HepG2 (cell line): Measurements from ENCODE around the gene SLX9. TPM values are rescaled to one million over a fixed set of nuclear protein-coding genes. Genes with fewer than 3 reads are reported as not detected.

Source experiments
- ELK4 ChIP-seq: sonication (generic); formaldehyde crosslinking; IDR thresholded peaks from 2 replicates; pipeline ENCODE4 v1.9.0; 2021; ENCODE audit warnings: missing genetic modification reagents, borderline replicate concordance
- FOXM1 ChIP-seq: sonication (generic); formaldehyde crosslinking; IDR thresholded peaks from 2 replicates; pipeline ENCODE4 v1.5.0; 2020; ENCODE audit warnings: missing genetic modification reagents
- GTF2F1 ChIP-seq: fragments of 150-350 bp; IDR thresholded peaks from 2 replicates; pipeline ENCODE4 v1.6.1; 2014; ENCODE audit warnings: low read length
- HOXD1 ChIP-seq: sonication (generic); formaldehyde crosslinking; IDR thresholded peaks from 2 replicates; pipeline ENCODE4 v1.5.0; 2020; ENCODE audit warnings: missing genetic modification reagents
- KDM5B ChIP-seq: sonication (generic); formaldehyde crosslinking; IDR thresholded peaks from 2 replicates; pipeline ENCODE4 v1.4.0; 2020; ENCODE audit warnings: missing genetic modification reagents, mild to moderate bottlenecking, borderline replicate concordance
- NFKBIZ ChIP-seq: IDR thresholded peaks from 2 replicates; pipeline ENCODE4 v1.6.1; 2018; ENCODE audit warnings: missing genetic modification reagents, missing compliant biosample characterization
- RBFOX2 ChIP-seq: fragments of 200-400 bp; formaldehyde crosslinking; IDR thresholded peaks from 2 replicates; pipeline ENCODE4 v1.6.1; 2017; ENCODE audit warnings: low read depth, mild to moderate bottlenecking, low read length
- SALL1 ChIP-seq: sonication (generic); formaldehyde crosslinking; IDR thresholded peaks from 2 replicates; pipeline ENCODE4 v1.8.0; 2022; ENCODE audit warnings: mild to moderate bottlenecking, missing genetic modification reagents
- TAF15 ChIP-seq: fragments of 200-400 bp; formaldehyde crosslinking; IDR thresholded peaks from one replicate; pipeline ENCODE4 v1.6.1; 2018; ENCODE audit warnings: mild to moderate bottlenecking, low read depth, low read length; ENCODE audit not compliant: poor library complexity, severe bottlenecking
- ZNF616 ChIP-seq: sonication (generic); formaldehyde crosslinking; IDR thresholded peaks from 2 replicates; pipeline ENCODE4 v1.5.0; 2020; ENCODE audit warnings: low read depth, mild to moderate bottlenecking, missing genetic modification reagents
- ZNF839 ChIP-seq: sonication (generic); formaldehyde crosslinking; IDR thresholded peaks from 2 replicates; pipeline ENCODE4 v1.4.0; 2020; ENCODE audit warnings: missing genetic modification reagents, mild to moderate bottlenecking, borderline replicate concordance
- polyA plus RNA-seq, 8 experiments: library from polyadenylated mRNA; depleted of rRNA in 3 of 8; stranded (reverse) in 7 of 8; unstranded in 1 of 8; fragments of >200 nt; fragmentation: Illumina TruSeq in 4 of 8; extraction: Trizol in 4 of 8; gene quantifications; 2 replicates each; pipeline versions ENCODE4 v1.2.1 to v1.2.3, GENCODE V29; 2011 to 2016; ENCODE audit warnings: low read depth in 4 of 8, missing spikeins in 1 of 8, mixed read lengths in 1 of 8; ENCODE audit not compliant: insufficient read depth in 1 of 8
- total RNA-seq, 5 experiments: library from RNA; depleted of rRNA; stranded (reverse); fragments of >200 nt; fragmentation: Illumina TruSeq; extraction: Trizol; gene quantifications; 2 replicates each; pipeline ENCODE4 v1.2.3, GENCODE V29; 2016; ENCODE audit warnings: low read depth in 1 of 5
- TF ChIP-seq, protein P1 (sequence below): sonication (generic); formaldehyde crosslinking; IDR thresholded peaks from 2 replicates; pipeline ENCODE4 v1.4.0; 2020; ENCODE audit warnings: missing genetic modification reagents
- TF ChIP-seq, protein P2 (sequence below): sonication (generic); formaldehyde crosslinking; IDR thresholded peaks from 2 replicates; pipeline ENCODE4 v1.5.0; 2020; ENCODE audit warnings: mild to moderate bottlenecking, missing genetic modification reagents
- TF ChIP-seq, protein P3 (sequence below): sonication (generic); formaldehyde crosslinking; IDR thresholded peaks from 2 replicates; pipeline ENCODE4 v1.8.1; 2023; ENCODE audit warnings: mild to moderate bottlenecking, moderate library complexity, missing genetic modification reagents
- TF ChIP-seq, protein P4 (sequence below): sonication (generic); formaldehyde crosslinking; IDR thresholded peaks from 2 replicates; pipeline ENCODE4 v1.5.0; 2020; ENCODE audit warnings: missing genetic modification reagents, mild to moderate bottlenecking, borderline replicate concordance
- TF ChIP-seq, protein P5 (sequence below): sonication (generic); formaldehyde crosslinking; conservative IDR thresholded peaks from 2 replicates; pipeline ENCODE4 v1.8.0; 2022; ENCODE audit warnings: mild to moderate bottlenecking, moderate library complexity, missing genetic modification reagents

Gene SLX9
- total and polyA plus RNA-seq, 2 of the 13 experiments (the other 11 are each of a cell fraction or from before 2014, with no cell fraction given), result 21.0 to 47.1 TPM

DNA sequence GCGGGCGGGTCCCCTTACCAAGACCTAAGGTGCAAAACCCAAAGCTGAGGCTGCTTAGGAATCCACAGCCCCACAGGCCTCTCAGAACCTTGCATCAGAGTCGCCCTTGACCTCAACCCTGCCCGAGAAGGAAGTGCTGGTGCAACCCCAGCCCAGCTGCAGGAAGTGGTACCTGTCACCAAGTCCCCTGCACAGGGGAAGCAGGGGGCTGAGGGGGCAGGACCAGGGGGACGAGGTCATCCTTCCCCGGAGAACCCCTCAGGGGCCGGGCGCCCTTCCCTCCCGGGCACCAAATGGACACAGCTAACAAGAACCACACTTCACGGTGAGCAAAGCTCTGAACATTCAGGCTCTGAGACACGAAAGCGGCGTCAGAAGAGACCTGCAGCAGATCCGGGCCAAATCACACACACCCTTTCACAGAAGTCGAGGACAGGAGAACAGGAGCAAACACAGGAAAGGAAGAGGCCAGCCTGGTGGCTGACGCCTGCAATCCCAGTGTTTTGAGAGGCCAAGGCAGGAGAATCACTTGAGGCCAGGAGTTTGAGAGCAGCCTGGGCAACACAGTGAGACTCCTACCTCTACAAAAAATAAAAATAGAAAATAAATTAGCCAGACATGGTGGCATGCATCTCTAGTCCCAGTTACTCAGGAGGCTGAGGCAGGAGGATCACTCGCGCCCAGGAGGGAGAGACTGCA lies 25.5 kb upstream of the SLX9 start (continued):
- TF ChIP-seq SALL1 (CRISPR knock-in tag) (peak; percentile 65; the same call in 1 of the 2 replicates), KDM5B (no peak), FOXM1 (no peak), HOXD1 (CRISPR knock-in tag) (no peak), RBFOX2 (no peak), GTF2F1 (no peak), NFKBIZ (CRISPR knock-in tag) (no peak), TAF15 (no peak), ZNF616 (no peak), ZNF839 (no peak), ELK4 (CRISPR knock-in tag) (no peak)
- TF ChIP-seq, protein P1, sequence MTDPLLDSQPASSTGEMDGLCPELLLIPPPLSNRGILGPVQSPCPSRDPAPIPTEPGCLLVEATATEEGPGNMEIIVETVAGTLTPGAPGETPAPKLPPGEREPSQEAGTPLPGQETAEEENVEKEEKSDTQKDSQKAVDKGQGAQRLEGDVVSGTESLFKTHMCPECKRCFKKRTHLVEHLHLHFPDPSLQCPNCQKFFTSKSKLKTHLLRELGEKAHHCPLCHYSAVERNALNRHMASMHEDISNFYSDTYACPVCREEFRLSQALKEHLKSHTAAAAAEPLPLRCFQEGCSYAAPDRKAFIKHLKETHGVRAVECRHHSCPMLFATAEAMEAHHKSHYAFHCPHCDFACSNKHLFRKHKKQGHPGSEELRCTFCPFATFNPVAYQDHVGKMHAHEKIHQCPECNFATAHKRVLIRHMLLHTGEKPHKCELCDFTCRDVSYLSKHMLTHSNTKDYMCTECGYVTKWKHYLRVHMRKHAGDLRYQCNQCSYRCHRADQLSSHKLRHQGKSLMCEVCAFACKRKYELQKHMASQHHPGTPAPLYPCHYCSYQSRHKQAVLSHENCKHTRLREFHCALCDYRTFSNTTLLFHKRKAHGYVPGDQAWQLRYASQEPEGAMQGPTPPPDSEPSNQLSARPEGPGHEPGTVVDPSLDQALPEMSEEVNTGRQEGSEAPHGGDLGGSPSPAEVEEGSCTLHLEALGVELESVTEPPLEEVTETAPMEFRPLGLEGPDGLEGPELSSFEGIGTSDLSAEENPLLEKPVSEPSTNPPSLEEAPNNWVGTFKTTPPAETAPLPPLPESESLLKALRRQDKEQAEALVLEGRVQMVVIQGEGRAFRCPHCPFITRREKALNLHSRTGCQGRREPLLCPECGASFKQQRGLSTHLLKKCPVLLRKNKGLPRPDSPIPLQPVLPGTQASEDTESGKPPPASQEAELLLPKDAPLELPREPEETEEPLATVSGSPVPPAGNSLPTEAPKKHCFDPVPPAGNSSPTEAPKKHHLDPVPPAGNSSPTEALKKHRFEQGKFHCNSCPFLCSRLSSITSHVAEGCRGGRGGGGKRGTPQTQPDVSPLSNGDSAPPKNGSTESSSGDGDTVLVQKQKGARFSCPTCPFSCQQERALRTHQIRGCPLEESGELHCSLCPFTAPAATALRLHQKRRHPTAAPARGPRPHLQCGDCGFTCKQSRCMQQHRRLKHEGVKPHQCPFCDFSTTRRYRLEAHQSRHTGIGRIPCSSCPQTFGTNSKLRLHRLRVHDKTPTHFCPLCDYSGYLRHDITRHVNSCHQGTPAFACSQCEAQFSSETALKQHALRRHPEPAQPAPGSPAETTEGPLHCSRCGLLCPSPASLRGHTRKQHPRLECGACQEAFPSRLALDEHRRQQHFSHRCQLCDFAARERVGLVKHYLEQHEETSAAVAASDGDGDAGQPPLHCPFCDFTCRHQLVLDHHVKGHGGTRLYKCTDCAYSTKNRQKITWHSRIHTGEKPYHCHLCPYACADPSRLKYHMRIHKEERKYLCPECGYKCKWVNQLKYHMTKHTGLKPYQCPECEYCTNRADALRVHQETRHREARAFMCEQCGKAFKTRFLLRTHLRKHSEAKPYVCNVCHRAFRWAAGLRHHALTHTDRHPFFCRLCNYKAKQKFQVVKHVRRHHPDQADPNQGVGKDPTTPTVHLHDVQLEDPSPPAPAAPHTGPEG (CRISPR knock-in tag), result no peak
- TF ChIP-seq, protein P2, sequence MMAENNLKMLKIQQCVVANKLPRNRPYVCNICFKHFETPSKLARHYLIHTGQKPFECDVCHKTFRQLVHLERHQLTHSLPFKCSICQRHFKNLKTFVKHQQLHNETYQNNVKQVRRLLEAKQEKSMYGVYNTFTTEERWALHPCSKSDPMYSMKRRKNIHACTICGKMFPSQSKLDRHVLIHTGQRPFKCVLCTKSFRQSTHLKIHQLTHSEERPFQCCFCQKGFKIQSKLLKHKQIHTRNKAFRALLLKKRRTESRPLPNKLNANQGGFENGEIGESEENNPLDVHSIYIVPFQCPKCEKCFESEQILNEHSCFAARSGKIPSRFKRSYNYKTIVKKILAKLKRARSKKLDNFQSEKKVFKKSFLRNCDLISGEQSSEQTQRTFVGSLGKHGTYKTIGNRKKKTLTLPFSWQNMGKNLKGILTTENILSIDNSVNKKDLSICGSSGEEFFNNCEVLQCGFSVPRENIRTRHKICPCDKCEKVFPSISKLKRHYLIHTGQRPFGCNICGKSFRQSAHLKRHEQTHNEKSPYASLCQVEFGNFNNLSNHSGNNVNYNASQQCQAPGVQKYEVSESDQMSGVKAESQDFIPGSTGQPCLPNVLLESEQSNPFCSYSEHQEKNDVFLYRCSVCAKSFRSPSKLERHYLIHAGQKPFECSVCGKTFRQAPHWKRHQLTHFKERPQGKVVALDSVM (CRISPR knock-in tag), result peak; percentile 87
- TF ChIP-seq, protein P3, sequence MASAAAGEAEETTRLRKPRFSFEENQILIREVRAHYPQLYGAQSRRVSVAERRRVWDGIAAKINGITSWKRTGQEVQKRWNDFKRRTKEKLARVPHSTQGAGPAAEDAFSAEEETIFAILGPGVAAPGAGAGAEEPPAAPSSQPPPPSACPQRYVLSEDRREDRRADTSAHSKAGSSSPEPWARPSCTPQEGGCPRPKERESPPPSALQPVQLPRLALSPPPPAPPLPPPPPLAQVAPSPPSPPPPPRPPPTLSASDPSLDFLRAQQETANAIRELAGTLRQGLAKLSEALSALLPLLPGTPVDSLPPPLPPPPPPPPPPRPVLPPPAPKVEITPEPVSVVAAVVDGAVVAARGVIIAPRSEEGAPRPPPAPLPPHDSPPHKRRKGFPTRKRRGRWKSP, result no peak
- TF ChIP-seq, protein P4, sequence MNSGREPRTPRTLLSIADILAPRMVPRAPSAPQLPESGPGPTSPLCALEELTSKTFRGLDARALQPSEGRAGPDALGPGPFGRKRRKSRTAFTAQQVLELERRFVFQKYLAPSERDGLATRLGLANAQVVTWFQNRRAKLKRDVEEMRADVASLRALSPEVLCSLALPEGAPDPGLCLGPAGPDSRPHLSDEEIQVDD (CRISPR knock-in tag), result no peak
- TF ChIP-seq, protein P5, sequence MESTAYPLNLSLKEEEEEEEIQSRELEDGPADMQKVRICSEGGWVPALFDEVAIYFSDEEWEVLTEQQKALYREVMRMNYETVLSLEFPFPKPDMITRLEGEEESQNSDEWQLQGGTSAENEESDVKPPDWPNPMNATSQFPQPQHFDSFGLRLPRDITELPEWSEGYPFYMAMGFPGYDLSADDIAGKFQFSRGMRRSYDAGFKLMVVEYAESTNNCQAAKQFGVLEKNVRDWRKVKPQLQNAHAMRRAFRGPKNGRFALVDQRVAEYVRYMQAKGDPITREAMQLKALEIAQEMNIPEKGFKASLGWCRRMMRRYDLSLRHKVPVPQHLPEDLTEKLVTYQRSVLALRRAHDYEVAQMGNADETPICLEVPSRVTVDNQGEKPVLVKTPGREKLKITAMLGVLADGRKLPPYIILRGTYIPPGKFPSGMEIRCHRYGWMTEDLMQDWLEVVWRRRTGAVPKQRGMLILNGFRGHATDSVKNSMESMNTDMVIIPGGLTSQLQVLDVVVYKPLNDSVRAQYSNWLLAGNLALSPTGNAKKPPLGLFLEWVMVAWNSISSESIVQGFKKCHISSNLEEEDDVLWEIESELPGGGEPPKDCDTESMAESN (CRISPR knock-in tag), result 0 out of 2 replicates have a peak, but pooled peaks have one; percentile 48
